Iris pigment epithelial cell (primary cell): ENCODE measurements around the gene TSSK2.
A peak's percentile ranks its signal among the peaks of the same experiment; 100 is the strongest.
"Not testable (repeated sequence)": the region's sequence is repeated elsewhere in the genome, so short reads cannot be mapped to it uniquely, and the experiment has no call there.

Experiments
- DNase-seq: peaks from one replicate; pipeline ENCODE4 v3.0.0-alpha.2; 2011; ENCODE audit warnings: low read depth

The TSSK2 gene

GRCh38 chr22:19130959-19131684, at the start of gene TSSK2:
Gene TSSK2, plus strand, starts transcription at chr22:19131308. Its CDS starts 92 bp downstream, at chr22:19131400.
- DNase-seq = no peak

DNA sequence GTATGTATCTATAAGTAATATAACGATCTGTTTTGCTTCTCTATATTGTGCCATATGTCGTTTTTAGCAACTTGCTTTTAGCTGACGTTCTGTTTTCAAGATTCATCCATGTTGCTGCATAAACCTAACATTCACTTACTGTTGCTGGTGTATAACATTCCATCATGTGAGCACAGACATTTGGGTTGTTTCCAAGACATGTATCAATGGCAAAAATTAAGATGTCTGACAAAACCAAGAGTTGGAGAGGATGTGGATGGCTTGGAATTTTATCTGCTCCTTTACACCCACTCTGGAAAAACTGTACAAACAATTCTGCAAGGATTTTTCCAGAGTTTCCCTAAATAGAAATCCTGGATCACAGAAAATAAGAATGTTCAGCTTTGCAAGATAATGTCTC, 49.8 kb upstream of the TSSK2 start:
- no peak for DNase-seq

DNA sequence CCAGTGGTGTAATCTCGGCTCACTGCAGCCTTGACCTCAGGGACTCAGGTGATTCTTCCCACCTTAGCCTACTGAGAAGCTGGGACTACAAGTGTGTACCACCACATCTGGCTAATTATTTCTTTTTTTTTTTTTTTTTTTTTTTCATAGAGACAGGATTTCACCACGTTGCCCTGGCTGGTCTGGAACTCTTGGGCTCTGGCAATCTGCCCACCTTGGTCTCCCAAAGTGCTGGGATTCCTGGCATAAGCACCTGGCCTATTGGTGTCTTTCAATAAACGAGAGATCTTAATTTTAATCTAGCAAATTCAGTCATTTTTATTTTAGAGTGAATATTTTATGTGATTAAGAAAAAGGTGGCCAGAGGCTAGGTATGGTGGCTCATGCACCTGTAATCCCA, 49.0 kb upstream of the TSSK2 start:
- no peak for DNase-seq

GRCh38 chr22:19082793-19083192, 48.3 kb upstream of the TSSK2 start:
- no peak for DNase-seq

DNA sequence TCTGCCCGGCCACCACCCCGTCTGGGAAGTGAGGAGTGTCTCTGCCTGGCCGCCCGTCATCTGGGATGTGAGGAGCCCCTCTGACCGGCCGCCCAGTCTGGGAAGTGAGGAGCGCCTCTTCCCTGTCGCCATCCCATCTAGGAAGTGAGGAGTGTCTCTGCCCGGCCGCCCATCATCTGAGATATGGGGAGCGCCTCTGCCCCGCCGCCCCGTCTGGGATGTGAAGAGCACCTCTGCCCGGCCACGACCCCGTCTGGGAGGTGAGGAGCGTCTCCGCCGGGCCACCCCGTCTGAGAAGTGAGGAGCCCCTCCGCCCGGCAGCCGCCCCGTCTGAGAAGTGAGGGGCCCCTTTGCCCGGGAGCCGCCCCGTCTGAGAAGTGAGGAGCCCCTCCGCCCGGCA, 47.0 kb upstream of the TSSK2 start:
- not testable (repeated sequence) for DNase-seq

DNA sequence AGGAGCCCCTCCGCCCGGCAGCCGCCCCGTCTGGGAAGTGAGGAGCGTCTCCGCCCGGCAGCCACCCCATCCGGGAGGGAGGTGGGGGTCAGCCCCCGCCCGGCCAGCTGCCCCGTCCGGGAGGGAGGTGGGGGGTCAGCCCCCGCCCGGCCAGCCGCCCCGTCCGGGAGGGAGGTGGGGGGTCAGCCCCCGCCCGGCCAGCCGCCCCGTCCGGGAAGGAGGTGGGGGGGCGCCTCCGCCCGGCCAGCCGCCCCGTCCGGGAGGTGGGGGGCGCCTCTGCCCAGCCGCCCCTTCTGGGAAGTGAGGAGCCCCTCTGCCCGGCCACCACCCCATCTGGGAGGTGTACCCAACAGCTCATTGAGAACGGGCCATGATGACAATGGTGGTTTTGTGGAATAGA, 46.5 kb upstream of the TSSK2 start:
- not testable (repeated sequence) for DNase-seq

DNA sequence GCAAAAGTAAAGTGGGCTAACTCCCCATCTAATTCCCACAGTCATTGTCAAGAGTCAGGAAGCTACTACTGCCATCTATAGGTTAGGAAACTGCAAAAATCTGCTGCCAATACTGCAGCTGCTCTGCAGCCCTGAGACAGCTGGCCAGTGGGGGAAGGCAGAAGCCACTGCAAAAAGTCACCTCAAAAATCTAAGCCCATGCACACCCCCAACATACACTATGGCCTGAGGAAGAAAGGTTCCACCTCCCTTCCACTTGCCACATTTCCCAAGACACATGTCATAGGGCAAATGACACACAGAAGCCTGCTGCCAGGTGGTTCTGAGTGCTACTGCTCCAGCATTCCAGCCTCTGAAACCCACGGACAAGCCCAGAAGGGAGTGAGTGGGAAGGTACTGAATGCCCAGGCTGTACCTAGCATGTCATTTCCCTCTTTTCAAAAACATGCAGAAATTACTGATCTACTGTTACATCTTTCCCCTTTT, 45.8 kb upstream of the TSSK2 start:
- peak; percentile 58 for DNase-seq

GRCh38 chr22:19086417-19086816, 44.7 kb upstream of the TSSK2 start:
- no peak for DNase-seq

DNA sequence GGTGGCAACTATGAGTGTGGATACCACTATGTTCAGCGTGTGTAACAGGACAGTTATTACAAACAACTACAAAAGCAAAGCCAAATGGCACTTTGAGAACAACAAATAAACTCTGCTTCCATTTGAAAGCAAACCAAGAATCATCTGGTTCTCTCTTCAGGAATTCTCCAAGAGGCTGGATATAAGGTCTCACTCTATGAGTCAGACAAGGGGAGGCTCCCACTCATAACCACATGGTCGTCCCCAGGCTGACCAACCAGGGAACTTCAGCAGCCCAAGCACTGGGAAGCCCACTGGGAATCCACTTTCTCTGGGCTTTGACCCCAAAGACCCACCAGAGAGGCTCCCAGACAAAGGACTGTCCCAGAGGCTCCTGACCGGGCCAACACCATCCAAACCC, 44.2 kb upstream of the TSSK2 start:
- DNase-seq = peak; percentile 73

DNA sequence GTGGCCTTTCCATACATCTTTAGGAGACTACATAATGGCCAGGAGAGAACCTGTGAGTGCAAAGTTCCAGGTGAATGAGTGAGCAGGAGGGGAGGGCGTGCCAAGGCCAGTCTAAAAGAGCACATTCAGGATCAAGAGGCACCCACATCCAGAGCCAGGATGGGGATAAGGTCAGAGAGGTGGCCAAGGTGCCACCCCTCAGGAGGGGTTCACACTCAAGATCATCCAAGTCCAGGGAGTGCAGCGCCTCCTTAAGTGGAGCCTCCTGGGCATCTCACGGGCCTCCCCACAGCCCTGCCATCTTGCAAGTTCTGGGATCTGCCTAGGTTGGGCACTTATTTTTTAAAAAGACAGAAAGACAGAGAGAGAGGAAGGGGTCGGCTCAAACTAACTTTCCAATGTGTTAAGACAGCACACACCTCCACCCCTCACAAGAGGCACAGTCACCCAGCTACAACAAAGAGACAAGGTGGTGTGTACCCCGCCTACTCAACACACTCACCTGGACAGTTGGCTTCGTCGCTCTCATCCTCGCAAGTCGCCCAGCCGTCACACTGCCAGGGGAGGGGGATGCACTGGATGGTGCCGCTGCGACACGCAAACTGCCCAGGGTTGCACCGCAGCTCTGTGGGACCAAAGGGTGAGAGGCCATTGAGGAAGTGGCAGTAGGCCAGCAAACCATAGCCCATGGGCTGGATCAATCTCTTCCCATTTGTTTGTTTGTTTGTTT, 42.1 kb upstream of the TSSK2 start:
- no peak for DNase-seq

DNA sequence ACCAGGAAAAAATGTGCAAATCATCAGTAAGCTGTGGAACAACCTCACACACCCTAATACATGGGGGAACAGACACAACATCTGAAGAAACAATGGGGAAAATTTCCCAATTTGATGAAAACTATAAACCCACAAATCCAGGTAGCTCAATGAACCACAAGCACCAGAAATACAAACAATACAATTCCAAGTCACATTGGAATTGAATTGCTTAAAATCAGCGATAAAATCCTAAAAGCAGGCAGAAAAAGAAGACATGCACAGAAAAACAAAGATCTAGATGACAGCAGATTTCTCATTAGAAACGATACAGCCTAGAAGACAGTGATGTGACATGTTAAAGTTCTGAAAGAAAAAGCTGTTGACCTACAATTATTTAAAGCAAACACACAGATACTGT, 40.9 kb upstream of the TSSK2 start:
- no peak for DNase-seq

GRCh38 chr22:19090586-19091127, 40.5 kb upstream of the TSSK2 start:
- DNase-seq = no peak

GRCh38 chr22:19092725-19093124, 38.4 kb upstream of the TSSK2 start:
- DNase-seq = no peak

GRCh38 chr22:19094393-19094997, 36.6 kb upstream of the TSSK2 start:
- no peak for DNase-seq

GRCh38 chr22:19096555-19096954, 34.6 kb upstream of the TSSK2 start:
- DNase-seq = no peak

DNA sequence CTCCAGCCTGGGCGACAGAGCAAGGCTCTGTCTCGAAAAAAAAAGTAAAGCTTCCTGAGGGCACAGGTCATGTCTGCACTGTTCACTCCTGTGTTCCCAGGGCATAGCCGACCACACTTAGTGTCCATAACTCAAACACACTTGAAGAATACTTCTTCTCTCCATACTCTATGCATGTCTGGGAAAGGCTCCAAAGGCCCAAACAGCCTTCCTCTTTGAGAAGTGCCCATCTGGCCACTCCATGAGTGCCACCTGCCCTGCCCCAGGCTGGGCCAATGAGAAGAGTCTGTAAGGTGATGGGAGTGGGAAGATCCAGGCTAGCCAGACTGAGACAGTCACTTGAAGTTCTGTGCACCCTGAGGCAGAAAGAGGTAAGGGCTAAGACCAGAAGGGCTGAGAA, 33.6 kb upstream of the TSSK2 start:
- no peak for DNase-seq

DNA sequence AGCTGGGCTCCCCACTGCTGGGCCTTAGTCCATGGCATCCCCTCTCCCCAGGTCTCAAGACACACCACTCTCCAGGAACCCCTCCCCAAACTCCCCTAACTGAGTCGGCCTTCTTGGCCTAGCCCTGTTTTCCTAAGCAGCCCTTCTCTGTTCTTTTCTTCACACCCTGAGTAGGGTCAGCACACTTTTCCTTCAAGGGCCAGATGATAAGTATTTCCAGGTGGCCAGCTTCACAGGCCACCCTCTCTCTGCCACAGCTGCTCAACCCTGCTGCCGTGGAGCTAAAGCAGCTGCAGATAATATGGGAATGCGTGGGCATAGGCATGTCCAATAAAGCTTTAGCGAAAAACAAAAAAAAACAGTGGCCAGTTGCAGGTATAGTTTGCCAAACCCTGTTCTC, 33.0 kb upstream of the TSSK2 start:
- DNase-seq = no peak

- peak; percentile 46 for DNase-seq
Measured at GRCh38 chr22:19103880-19104821, 27.0 kb upstream of the TSSK2 start.

- no peak for DNase-seq
Measured at GRCh38 chr22:19105456-19105855, 25.7 kb upstream of the TSSK2 start.

- DNase-seq = no peak
Measured at GRCh38 chr22:19105867-19106802, 25.0 kb upstream of the TSSK2 start.
